ENCODE results near the gene ZNF335. TPM values are rescaled to one million over a fixed set of nuclear protein-coding genes. Genes with fewer than 3 reads are reported as not detected.

The ZNF335 gene
- total and polyA plus RNA-seq, 2 of the 8 experiments (the other 6 are each of a cell fraction or from before 2014, with no cell fraction given) = 12.4 to 14.6 TPM

DNA sequence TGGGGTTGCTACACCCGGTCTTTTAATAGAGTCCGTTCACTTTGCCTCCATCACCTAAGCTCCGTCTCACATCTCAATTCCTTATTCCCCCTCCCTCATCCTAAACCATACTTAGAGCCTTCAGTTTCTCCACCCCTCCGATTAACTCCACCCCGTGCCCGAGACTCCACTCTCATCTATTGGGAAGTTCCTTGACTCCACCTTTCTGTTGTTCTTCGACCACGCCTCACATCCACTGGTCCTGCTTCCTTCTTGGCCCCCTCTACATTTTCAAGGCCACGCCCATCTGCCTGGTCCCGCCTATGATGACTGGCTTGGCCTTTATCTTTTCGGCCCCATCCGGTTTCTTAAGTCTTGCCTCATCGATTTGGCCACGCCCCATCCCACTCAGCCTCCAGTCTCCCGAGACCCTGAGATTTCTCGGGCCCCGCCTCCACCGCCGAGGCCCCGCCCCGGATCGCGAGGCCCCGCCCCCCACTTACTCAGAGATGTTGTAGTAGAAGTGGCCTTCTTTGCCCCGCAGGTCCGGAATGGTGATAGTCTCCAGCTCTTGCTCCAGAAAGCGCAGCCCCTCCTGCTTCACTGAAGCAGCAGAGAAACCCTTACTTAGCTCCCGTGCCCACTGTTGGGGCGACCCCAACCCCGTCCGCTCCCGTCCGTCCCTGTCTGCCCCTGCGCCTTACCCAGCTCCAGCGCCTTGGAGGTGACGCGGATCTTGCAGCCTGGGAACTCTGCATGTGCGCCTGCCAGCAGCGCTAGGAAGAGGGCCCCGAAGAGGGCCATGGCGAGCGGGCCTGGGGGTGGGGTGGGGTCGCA is 61.1 kb downstream of the ZNF335 start (continued):
- TF ChIP-seq, protein P1, sequence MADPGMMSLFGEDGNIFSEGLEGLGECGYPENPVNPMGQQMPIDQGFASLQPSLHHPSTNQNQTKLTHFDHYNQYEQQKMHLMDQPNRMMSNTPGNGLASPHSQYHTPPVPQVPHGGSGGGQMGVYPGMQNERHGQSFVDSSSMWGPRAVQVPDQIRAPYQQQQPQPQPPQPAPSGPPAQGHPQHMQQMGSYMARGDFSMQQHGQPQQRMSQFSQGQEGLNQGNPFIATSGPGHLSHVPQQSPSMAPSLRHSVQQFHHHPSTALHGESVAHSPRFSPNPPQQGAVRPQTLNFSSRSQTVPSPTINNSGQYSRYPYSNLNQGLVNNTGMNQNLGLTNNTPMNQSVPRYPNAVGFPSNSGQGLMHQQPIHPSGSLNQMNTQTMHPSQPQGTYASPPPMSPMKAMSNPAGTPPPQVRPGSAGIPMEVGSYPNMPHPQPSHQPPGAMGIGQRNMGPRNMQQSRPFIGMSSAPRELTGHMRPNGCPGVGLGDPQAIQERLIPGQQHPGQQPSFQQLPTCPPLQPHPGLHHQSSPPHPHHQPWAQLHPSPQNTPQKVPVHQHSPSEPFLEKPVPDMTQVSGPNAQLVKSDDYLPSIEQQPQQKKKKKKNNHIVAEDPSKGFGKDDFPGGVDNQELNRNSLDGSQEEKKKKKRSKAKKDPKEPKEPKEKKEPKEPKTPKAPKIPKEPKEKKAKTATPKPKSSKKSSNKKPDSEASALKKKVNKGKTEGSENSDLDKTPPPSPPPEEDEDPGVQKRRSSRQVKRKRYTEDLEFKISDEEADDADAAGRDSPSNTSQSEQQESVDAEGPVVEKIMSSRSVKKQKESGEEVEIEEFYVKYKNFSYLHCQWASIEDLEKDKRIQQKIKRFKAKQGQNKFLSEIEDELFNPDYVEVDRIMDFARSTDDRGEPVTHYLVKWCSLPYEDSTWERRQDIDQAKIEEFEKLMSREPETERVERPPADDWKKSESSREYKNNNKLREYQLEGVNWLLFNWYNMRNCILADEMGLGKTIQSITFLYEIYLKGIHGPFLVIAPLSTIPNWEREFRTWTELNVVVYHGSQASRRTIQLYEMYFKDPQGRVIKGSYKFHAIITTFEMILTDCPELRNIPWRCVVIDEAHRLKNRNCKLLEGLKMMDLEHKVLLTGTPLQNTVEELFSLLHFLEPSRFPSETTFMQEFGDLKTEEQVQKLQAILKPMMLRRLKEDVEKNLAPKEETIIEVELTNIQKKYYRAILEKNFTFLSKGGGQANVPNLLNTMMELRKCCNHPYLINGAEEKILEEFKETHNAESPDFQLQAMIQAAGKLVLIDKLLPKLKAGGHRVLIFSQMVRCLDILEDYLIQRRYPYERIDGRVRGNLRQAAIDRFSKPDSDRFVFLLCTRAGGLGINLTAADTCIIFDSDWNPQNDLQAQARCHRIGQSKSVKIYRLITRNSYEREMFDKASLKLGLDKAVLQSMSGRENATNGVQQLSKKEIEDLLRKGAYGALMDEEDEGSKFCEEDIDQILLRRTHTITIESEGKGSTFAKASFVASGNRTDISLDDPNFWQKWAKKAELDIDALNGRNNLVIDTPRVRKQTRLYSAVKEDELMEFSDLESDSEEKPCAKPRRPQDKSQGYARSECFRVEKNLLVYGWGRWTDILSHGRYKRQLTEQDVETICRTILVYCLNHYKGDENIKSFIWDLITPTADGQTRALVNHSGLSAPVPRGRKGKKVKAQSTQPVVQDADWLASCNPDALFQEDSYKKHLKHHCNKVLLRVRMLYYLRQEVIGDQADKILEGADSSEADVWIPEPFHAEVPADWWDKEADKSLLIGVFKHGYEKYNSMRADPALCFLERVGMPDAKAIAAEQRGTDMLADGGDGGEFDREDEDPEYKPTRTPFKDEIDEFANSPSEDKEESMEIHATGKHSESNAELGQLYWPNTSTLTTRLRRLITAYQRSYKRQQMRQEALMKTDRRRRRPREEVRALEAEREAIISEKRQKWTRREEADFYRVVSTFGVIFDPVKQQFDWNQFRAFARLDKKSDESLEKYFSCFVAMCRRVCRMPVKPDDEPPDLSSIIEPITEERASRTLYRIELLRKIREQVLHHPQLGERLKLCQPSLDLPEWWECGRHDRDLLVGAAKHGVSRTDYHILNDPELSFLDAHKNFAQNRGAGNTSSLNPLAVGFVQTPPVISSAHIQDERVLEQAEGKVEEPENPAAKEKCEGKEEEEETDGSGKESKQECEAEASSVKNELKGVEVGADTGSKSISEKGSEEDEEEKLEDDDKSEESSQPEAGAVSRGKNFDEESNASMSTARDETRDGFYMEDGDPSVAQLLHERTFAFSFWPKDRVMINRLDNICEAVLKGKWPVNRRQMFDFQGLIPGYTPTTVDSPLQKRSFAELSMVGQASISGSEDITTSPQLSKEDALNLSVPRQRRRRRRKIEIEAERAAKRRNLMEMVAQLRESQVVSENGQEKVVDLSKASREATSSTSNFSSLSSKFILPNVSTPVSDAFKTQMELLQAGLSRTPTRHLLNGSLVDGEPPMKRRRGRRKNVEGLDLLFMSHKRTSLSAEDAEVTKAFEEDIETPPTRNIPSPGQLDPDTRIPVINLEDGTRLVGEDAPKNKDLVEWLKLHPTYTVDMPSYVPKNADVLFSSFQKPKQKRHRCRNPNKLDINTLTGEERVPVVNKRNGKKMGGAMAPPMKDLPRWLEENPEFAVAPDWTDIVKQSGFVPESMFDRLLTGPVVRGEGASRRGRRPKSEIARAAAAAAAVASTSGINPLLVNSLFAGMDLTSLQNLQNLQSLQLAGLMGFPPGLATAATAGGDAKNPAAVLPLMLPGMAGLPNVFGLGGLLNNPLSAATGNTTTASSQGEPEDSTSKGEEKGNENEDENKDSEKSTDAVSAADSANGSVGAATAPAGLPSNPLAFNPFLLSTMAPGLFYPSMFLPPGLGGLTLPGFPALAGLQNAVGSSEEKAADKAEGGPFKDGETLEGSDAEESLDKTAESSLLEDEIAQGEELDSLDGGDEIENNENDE (IDR thresholded peaks at IDR 0.05; ENCODE audit: insufficient replicate concordance, low read length) = no peak
- TF ChIP-seq CEBPB (IDR thresholded peaks at IDR 0.05; ENCODE audit: low read depth, low read length) (peak; percentile 98), JUN (IDR thresholded peaks at IDR 0.05; ENCODE audit: low read depth, low read length) (peak; percentile 59; the same call in 1 of the 2 replicates), POLR2AphosphoS5 (IDR thresholded peaks at IDR 0.05; ENCODE audit: low read depth, low read length) (peak; percentile 73), ASH2L (IDR thresholded peaks at IDR 0.05; ENCODE audit: low read length) (no peak), POU5F1 (IDR thresholded peaks at IDR 0.05; ENCODE audit: low read depth, low read length) (no peak), EP300 (IDR thresholded peaks at IDR 0.05; ENCODE audit: borderline replicate concordance in 1 of 2, low read depth in 2 of 2, low read length in 2 of 2) (no peak), CTBP2 (IDR thresholded peaks at IDR 0.05; ENCODE audit: borderline replicate concordance, insufficient read depth, insufficient read length, low read length) (no peak), SRF (IDR thresholded peaks at IDR 0.05; ENCODE audit: low read depth, low read length) (no peak)
- TF ChIP-seq, protein P2, sequence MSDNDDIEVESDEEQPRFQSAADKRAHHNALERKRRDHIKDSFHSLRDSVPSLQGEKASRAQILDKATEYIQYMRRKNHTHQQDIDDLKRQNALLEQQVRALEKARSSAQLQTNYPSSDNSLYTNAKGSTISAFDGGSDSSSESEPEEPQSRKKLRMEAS (IDR thresholded peaks at IDR 0.05) = peak; percentile 9; the same call in 1 of the 2 replicates

Data from H1 (cell line).